Caco-2 (cell line): ENCODE results near the gene SPATS2L. TPM values are rescaled to one million over a fixed set of nuclear protein-coding genes. Genes with fewer than 3 reads are reported as not detected.

ENCODE experiments used
- BruUV-seq: library from RNA; stranded (reverse); fragments of 400-500 nt; replicated peaks from 2 replicates; lab custom pipeline; 2021; lab: Mats Ljungman, UMichigan
- CTCF ChIA-PET: fragments of 300-600 bp; sonication (Branson Sonifier 250); formaldehyde crosslinking; loops from one replicate; lab custom pipeline; 2022; ENCODE audit warnings: antibody characterized with exemption; lab: Charles Lee
- POLR2A ChIA-PET: fragments of 300-600 bp; sonication (Branson Sonifier 250); formaldehyde crosslinking; loops from one replicate; lab custom pipeline; 2022; ENCODE audit warnings: antibody characterized with exemption; lab: Charles Lee
- DNase-seq, 2 experiments: peaks; one replicate each; pipeline versions ENCODE4 v3.0.0 to v3.0.0-alpha.2; 2020 to 2022
- H3K27me3 ChIP-seq: replicated peaks from 2 replicates; pipeline ENCODE4 v1.6.0; 2011; ENCODE audit warnings: low read length; ENCODE audit not compliant: control insufficient read depth, insufficient read depth
- H3K36me3 ChIP-seq: 2 replicates; pipeline ENCODE4 v1.5.1; 2011; ENCODE audit warnings: low read length; ENCODE audit not compliant: control insufficient read depth, insufficient read depth
- H3K4me1 ChIP-seq: fragments of 250-450 bp; sonication (Bioruptor Pico); 2 replicates; pipeline ENCODE4 v1.5.1; 2020; ENCODE audit warnings: mild to moderate bottlenecking
- H3K4me3 ChIP-seq: 2 replicates; pipeline ENCODE4 v1.5.1; 2011; ENCODE audit warnings: low read depth, mild to moderate bottlenecking, control low read depth, low read length
- H3K9me3 ChIP-seq: fragments of 250-450 bp; sonication (Bioruptor Pico); 2 replicates; pipeline ENCODE4 v1.5.1; 2020; ENCODE audit warnings: mild to moderate bottlenecking, moderate library complexity
- H3K27ac Mint-ChIP-seq: one replicate; pipeline ENCODE4 v1.8.0; 2022; ENCODE audit warnings: mixed read lengths; ENCODE audit not compliant: unreplicated experiment
- H3K27me3 Mint-ChIP-seq: one replicate; pipeline ENCODE4 v1.8.0; 2022; ENCODE audit warnings: mixed read lengths; ENCODE audit not compliant: insufficient read depth, unreplicated experiment
- H3K36me3 Mint-ChIP-seq: one replicate; pipeline ENCODE4 v1.8.0; 2022; ENCODE audit warnings: mild to moderate bottlenecking, mixed read lengths; ENCODE audit not compliant: insufficient read depth, unreplicated experiment
- H3K4me1 Mint-ChIP-seq: one replicate; pipeline ENCODE4 v1.8.0; 2022; ENCODE audit warnings: low read depth, mixed read lengths; ENCODE audit not compliant: unreplicated experiment
- H3K4me3 Mint-ChIP-seq: one replicate; pipeline ENCODE4 v1.8.0; 2022; ENCODE audit warnings: mild to moderate bottlenecking, moderate library complexity, mixed read lengths; ENCODE audit not compliant: unreplicated experiment
- H3K9me3 Mint-ChIP-seq: one replicate; pipeline ENCODE4 v1.8.0; 2022; ENCODE audit warnings: mixed read lengths; ENCODE audit not compliant: unreplicated experiment
- CTCF ChIP-seq, 2 experiments: fragments of 200-600 bp in 1 of 2; IDR thresholded peaks; 1 replicate in 1 of 2; 2 replicates in 1 of 2; pipeline versions ENCODE4 v1.5.1 to v1.8.0; 2011 to 2022; ENCODE audit warnings: antibody characterized with exemption in 1 of 2, control low read depth in 1 of 2, inconsistent platforms in 1 of 2, low read depth in 1 of 2, low read length in 1 of 2, mild to moderate bottlenecking in 1 of 2, moderate library complexity in 1 of 2; ENCODE audit not compliant: insufficient read depth in 1 of 2, severe bottlenecking in 1 of 2, unreplicated experiment in 1 of 2
- intact Hi-C: fragments of 100-400 bp; cut with micrococcal nuclease; formaldehyde crosslinking; loops from one replicate; pipeline ENCODE4 v1.10.0; 2022; ENCODE audit not compliant: unreplicated experiment
- total RNA-seq: library from RNA; stranded (reverse); gene quantifications from 2 replicates; pipeline ENCODE4 v1.2.3, GENCODE V29; 2022

SPATS2L gene
- total RNA-seq, 1 experiment from 2014 or later, result 196 TPM

GRCh38 chr2:200297100-200297499, 9.4 kb upstream of the SPATS2L start:
- BruUV-seq, result no TSS peak
- intact Hi-C loops, result no loop called here
- H3K36me3 ChIP-seq, result no peaks in the 10 kb centered on the region
- no peak overlapping the region for H3K4me3 Mint-ChIP-seq
- no peak for TF ChIP-seq CTCF (IDR thresholded peaks at IDR 0.05; ENCODE audit: insufficient read depth in 1 of 2, low read depth in 1 of 2, low read length in 1 of 2, severe bottlenecking in 1 of 2, unreplicated experiment in 1 of 2)
- no peaks in the 10 kb centered on the region for H3K9me3 Mint-ChIP-seq
- H3K4me1 ChIP-seq, result peaks cover 18% of the 10 kb centered on the region
- H3K36me3 Mint-ChIP-seq, result no peaks in the 10 kb centered on the region
- H3K27ac Mint-ChIP-seq, result no peak overlapping the region
- ChIA-PET CTCF (no interaction called here), POLR2A (no interaction called here)
- no peak overlapping the region for H3K4me3 ChIP-seq
- no peaks in the 10 kb centered on the region for H3K27me3 Mint-ChIP-seq
- H3K4me1 Mint-ChIP-seq, result peaks cover 30% of the 10 kb centered on the region
- no peaks in the 10 kb centered on the region for H3K27me3 ChIP-seq
- H3K9me3 ChIP-seq, result no peaks in the 10 kb centered on the region
- no peak for DNase-seq

DNA sequence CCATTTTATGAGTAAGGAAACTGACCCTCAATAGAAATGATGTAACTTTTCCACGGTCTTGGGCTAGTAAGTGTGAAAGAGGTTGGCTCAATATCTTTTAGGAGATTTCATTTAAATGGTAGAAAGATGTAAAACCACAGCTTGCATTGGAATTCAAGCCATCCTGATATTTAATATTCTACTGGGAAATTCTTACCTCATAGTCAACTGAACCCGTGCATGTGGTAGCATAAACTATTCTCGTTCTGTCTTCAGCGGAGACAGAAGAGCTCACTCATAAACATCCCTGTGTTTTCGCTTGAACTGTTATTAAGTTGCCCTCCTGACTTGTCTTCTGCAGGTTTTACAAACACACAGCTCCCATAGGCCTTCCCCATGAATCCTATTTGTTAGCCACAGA, 8.5 kb upstream of the SPATS2L start:
- no peaks in the 10 kb centered on the region for H3K9me3 Mint-ChIP-seq
- no peaks in the 10 kb centered on the region for H3K9me3 ChIP-seq
- ChIA-PET POLR2A (no interaction called here), CTCF (no interaction called here)
- intact Hi-C loops, result no loop called here
- no peak overlapping the region for H3K4me3 Mint-ChIP-seq
- no peak overlapping the region for H3K27ac Mint-ChIP-seq
- no TSS peak for BruUV-seq
- no peaks in the 10 kb centered on the region for H3K36me3 ChIP-seq
- H3K4me1 ChIP-seq, result peaks cover 25% of the 10 kb centered on the region
- no peaks in the 10 kb centered on the region for H3K27me3 ChIP-seq
- TF ChIP-seq CTCF (IDR thresholded peaks at IDR 0.05; ENCODE audit: insufficient read depth in 1 of 2, low read depth in 1 of 2, low read length in 1 of 2, severe bottlenecking in 1 of 2, unreplicated experiment in 1 of 2), result no peak
- H3K4me3 ChIP-seq, result no peak overlapping the region
- peaks cover 5% of the 10 kb centered on the region for H3K36me3 Mint-ChIP-seq
- no peak for DNase-seq
- H3K27me3 Mint-ChIP-seq, result no peaks in the 10 kb centered on the region
- peaks cover 38% of the 10 kb centered on the region for H3K4me1 Mint-ChIP-seq

DNA sequence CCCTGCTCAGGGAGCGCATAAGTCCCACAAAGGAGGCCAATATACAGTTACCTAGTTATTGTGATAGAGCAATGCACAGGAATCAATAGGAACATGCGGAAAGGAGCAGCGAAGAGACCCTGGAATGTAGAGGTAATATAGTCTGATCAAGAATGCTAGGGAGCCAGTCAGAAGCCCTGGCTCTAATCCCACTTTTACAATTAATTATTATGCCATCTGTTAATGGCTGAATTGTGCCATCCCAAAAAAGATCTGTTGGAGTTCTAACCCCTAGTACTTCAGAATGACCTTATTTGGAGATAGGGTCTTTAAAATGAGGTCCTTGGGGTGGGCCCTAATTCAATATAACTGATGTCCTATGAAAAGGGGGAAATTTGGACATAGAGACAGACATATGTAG, 7.7 kb upstream of the SPATS2L start:
- H3K9me3 Mint-ChIP-seq, result no peaks in the 10 kb centered on the region
- no peaks in the 10 kb centered on the region for H3K9me3 ChIP-seq
- intact Hi-C loops, result no loop called here
- no peak overlapping the region for H3K4me3 ChIP-seq
- no peaks in the 10 kb centered on the region for H3K27me3 ChIP-seq
- POLR2A ChIA-PET, result no interaction called here
- no peak for TF ChIP-seq CTCF (IDR thresholded peaks at IDR 0.05; ENCODE audit: insufficient read depth in 1 of 2, low read depth in 1 of 2, low read length in 1 of 2, severe bottlenecking in 1 of 2, unreplicated experiment in 1 of 2)
- no TSS peak for BruUV-seq
- H3K36me3 ChIP-seq, result no peaks in the 10 kb centered on the region
- no peaks in the 10 kb centered on the region for H3K27me3 Mint-ChIP-seq
- H3K4me1 ChIP-seq, result peaks cover 32% of the 10 kb centered on the region
- DNase-seq, result no peak
- H3K36me3 Mint-ChIP-seq, result peaks cover 6% of the 10 kb centered on the region
- H3K4me3 Mint-ChIP-seq, result no peak overlapping the region
- peaks cover 41% of the 10 kb centered on the region for H3K4me1 Mint-ChIP-seq
- CTCF ChIA-PET, result no interaction called here
- H3K27ac Mint-ChIP-seq, result no peak overlapping the region
